HG02852 (cell line): Measurements from ENCODE around the gene CYP8B1.

Experiments
- ATAC-seq: cut with Tn5 transposase; IDR thresholded peaks from one replicate; pipeline ENCODE4 v1.9.1; 2021; ENCODE audit warnings: mild to moderate bottlenecking, moderate library complexity; ENCODE audit not compliant: unreplicated experiment

The CYP8B1 gene, protein sequence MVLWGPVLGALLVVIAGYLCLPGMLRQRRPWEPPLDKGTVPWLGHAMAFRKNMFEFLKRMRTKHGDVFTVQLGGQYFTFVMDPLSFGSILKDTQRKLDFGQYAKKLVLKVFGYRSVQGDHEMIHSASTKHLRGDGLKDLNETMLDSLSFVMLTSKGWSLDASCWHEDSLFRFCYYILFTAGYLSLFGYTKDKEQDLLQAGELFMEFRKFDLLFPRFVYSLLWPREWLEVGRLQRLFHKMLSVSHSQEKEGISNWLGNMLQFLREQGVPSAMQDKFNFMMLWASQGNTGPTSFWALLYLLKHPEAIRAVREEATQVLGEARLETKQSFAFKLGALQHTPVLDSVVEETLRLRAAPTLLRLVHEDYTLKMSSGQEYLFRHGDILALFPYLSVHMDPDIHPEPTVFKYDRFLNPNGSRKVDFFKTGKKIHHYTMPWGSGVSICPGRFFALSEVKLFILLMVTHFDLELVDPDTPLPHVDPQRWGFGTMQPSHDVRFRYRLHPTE

DNA sequence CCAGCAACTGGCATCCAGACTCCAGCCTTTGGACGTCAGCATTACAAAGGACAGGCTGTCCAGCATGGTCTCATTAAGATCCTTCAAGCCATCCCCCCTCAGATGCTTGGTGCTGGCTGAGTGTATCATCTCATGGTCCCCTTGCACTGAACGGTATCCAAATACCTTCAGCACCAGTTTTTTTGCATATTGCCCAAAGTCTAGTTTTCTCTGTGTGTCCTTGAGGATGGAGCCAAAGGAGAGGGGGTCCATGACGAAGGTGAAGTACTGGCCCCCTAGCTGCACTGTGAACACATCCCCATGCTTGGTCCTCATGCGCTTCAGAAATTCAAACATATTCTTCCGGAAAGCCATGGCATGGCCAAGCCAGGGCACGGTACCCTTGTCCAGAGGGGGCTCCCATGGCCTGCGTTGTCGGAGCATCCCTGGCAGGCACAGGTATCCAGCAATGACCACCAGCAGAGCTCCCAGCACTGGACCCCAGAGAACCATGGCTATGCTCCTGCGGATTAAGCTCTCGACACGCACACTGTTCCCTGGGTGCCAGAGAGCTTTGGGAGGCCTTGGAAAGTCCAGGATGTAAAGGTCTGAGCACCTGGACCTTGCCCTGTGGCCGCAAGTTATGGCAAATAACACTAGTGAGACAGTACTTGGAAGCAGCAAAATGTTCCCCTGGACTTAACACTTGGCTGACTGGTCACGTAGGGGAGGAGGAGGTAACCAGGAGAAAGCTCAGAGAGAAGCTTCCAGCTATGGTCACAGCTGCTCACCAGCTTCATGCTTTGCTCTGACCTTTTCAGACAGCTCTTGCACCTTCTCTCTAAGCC, at the start of gene CYP8B1:
CYP8B1 (minus strand) TSS at position 555 of the 827 bp plus-strand sequence; CDS start at position 492, 63 bp downstream.
- no peak for ATAC-seq

DNA sequence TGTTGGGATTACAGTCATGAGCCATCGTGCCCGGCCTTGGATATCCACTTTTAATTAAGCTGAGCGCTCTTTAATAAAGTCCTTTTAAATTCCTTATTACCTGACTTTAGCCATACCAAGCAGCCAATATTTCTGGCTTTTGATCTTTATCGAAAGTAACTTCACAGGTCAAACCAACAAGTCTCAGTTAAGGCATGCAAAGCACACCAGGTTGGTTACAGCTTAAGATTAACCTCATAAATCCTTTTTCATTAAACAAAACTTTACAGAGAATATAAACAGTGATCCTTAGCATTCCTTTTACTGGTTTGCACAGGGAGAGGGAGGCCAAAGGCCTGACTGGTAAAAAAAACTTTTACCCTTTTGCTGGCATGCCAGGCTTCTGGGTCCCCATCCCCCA, 47.9 kb upstream of the CYP8B1 start:
- no peak for ATAC-seq

DNA sequence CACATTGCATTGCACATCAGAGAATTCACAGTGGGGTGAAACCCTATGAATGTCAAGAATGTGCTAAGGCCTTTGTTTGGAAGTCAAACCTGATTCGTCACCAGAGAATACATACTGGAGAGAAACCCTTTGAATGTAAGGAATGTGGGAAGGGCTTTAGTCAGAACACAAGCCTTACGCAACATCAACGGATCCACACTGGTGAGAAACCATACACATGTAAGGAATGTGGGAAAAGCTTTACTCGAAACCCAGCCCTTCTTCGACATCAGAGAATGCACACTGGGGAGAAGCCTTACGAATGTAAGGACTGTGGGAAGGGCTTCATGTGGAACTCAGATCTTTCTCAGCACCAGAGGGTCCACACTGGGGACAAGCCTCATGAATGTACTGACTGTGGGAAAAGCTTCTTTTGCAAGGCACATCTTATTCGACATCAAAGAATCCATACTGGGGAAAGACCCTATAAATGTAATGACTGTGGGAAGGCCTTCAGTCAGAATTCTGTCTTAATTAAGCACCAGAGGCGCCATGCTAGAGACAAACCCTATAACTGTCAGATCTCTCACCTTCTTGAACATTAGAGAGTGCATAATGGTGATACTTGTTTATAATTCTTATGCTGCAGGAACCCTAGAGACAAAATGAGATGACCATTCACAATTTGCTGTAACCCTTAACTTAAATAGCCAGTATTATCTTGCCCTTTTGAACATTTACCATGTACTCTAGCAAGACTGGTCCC, 39.3 kb upstream of the CYP8B1 start:
- no peak for ATAC-seq

DNA sequence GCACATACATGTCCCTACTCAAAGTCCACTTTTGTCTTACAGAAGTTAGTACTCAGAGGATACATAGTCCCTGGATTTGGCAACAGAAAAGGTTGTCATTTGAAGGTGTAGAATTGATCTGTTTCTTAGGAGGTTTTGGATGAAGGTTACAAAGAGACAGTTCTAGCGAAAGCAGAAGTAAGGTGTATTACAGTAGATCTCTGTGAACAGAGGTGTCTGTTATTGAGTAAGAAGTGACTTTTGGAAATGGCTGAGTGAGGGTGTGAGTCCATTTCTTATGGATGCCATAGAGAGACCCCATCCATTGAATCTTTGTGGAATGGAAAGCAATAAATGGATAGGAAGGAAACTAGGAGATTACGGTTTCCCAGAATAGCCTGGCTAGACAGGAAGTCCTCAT, 35.9 kb upstream of the CYP8B1 start:
- ATAC-seq, result no peak

DNA sequence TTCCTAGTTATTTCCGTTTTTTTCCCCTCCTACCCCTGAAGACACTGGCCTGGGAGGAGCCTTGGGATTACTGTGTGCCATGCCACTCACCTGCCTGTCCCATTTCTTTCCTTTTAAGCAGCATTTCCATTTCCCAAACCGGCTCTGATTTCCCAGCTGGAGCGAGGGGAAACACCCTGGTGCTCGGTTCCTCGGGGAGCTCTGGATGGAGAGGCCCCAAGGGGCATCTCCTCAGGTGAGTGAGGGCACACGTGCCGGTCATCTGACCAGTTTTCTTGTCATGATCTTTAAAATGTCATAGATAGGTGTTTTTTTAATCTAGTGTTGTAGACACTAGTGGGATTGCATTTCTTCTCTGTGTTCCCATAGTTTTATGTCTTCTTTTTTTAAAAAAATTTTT, 33.0 kb upstream of the CYP8B1 start:
- no peak for ATAC-seq

DNA sequence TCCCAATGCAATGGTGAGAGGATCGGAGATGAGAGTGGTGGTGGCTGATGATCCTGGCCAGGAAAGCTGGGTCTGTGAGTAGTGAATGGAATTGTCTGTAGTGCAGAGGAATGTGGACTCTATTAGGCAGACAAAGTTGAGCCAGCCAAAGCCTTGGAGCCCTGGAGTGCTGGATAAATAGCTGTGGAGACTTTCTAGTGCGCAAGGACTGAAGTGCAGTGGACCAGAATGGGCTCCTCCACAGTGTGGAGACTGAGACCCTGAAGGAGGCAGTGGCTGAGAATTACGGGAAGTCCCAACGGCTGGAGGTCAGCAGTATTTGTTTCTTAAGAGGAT, 31.1 kb upstream of the CYP8B1 start:
- no peak for ATAC-seq

DNA sequence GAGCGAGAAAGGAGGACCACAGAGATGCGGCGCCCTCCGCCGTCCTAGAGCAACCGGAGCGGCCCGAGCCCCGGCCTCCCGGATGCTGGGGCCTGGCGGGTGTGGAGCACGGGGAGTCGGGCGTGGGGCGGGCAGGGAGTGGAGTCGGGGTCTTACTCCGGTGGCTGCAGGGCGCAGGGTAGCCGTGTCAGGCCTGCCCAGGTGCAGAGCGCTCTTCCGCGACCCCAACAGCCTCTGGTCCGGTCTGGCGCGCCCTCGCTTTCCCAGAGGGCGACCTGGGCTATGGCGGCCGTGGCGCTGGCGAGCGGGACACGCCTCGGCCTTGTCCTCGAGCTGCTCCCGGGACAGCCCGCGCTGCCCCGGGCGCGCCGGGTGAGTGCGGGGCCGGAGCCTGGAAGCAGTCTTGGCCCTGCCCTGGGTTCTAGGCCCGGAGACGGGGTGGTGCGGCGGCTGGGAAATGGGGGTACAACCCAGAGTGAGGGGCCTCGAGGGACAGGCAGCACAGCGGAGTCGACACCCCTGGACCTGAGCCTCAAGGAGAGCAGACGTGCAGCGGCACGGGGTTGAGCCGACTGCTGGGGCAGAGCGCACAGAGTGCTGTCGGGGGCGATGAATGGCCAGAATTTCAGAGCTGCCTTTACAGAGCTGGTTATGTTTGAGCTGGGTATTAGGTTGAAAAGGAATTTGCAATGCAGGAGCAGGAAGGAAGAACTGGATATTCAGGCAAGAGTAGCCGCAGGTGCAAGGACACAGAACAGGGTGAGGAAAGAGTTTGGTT, 30.6 kb upstream of the CYP8B1 start, which contains the start of gene ZNF662:
ZNF662 (plus strand) TSS at position 73 of the 778 bp plus-strand sequence. CDS start 1,973 bp downstream, outside the sequence.
- no peak for ATAC-seq

DNA sequence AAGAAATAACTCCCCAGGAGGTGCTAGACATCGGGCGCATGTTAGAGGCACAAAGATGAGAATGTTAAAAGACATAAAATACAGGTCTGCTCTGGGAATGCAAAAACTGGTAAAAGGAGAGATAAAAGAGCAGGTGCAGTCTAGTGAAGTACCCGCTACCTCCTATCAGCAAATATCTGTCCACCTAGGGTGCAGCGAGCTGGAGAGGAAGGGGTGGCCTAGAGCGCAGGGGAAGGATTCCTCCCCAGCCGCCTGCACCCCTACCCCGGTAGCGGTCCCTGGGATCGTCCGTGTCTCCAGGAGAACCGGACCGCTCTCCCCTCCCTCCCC, 30.0 kb upstream of the CYP8B1 start:
- ATAC-seq, result no peak

DNA sequence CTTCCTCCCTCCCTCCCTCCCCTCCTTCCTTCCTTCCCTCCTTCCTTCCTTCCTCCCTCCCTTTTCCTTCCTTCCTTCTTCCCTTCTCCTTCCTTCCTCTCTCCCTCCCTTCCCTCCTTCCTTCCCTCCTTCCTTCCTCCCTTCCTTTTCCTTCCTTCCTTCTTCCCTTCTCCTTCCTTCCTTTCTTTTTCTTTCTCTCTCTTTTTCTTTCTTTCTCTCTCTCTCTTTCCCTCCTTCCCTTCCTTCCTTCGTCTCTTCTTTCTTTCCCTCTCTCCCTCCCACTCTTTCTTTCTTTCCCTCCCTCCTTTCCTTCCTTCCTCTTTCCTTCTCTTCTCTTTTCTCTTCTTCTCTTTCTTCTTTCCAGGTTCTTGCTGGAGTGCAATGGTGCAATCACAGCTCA, 28.4 kb upstream of the CYP8B1 start:
- ATAC-seq, result no peak

DNA sequence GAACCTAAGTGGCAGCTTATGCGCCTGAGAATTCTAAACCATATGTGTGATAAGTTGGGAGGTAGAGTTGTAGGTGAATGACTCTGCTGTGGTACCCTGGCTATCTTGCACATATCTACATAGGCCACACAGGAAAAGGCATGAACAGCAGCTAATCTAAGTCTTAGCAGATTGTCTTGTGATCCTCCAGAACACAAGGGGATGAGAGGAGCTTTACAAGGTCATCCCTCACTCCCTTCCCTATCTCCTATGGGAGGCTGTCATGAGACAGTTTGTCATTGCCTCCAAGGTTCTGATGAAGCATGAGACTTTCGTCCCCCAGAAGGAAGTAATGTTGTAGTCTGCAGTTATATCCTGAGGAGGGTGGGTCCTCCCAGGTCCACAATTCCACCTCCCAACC, 26.6 kb upstream of the CYP8B1 start:
- ATAC-seq, result no peak

DNA sequence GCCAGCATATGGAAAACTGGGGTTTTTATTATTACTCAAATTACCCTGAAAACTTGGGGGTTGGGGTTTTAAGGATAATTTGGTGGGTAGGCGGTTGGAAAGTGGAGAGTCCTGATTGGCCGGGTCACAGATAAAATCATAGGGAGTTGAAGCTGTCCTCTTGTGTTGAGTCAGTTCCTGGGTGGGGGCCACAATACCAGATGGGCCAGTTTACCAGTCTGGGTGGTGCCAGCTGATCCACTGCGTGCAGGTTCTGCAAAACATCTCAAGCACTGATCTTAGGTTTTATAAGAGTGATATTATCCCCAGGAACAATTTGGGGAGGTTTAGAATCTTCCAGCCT, 25.4 kb upstream of the CYP8B1 start:
- ATAC-seq, result no peak

DNA sequence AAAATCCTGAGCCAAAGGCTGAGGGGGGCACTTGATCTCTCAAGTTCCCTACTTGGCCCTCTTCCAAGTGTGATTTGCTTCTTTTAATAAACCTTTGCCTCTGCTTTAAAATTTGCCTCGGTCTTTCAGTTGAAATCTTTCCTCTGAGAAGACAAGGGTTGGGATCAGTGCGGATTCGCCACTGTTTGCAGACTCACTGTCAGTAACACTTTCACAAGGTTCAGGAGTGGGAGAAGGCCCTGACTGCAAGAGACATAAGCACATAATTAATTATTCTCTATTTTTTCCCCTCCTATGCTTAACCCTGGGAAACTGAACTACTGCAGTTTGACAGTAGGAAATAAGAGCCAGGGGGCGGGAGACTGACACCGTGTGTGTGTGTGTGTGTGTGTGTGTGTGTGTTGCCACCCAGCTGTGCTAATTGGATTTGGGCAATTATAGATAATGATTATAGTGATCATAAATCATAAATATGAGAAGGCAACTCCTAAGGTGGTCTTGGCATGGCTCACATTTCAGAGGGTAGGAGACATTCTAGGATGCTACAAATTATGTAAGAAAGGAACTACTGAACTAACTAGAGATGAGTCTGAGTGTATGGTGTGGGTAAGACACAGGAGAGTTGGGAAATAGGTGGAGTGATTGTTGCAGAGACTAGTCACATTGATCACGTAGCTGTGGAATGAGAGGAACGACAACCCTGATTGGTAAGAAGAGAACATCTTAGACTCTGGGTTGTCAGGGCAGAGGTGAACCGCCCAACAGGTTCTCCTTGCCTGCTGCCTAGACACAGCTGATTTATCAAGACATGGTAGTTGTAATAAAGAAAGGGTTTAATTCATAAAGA, 24.8 kb upstream of the CYP8B1 start:
- no peak for ATAC-seq

DNA sequence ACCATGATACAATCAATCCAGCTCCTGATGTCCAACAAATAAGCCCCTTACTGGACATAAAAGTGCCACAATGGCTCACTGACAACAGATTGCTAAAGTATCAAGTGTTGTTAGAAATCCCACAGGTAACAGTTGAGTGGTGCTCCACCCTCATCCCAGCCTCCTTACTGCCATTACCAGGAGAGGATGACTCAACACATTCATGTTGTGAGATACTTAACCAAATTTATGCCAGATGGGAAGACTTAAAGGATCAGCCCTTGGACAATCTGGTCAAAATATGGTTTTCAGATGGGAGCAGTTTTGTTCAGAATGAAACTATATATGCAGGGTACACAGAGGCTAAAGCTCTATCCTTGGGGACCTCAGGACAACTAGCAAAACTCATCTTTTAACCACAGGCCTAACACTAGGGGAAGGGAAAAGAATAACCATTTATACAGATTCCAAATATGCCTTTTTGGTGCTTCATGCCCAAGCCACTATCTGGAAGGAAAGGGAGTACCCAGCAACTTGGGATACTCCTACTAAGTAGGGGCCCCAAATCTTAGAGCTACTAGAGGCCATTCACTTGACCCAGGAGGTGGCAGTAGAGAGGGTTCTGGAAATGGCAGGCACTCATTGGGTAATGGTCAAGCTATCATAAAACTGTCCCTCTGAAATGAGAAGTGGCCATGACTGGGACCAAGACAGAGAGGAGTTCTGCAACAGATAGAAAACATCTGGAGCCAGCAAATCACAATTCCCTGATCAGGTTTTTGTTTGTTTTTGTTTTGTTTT, 23.4 kb upstream of the CYP8B1 start:
- ATAC-seq, result no peak

DNA sequence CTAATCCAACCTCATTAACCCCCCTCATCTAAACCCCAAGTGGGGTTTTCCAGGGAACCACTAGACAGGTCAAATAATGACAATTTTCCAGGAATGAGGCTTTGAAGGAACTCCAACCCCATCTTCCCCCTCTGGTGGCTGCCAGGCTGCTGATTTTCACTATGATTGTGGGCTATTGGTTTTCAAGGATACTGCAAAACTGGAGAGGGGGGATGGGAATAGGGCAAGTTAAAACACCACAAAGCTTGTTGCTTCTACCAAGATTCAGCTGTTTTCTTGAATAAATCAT, 19.8 kb upstream of the CYP8B1 start:
- ATAC-seq, result no peak

DNA sequence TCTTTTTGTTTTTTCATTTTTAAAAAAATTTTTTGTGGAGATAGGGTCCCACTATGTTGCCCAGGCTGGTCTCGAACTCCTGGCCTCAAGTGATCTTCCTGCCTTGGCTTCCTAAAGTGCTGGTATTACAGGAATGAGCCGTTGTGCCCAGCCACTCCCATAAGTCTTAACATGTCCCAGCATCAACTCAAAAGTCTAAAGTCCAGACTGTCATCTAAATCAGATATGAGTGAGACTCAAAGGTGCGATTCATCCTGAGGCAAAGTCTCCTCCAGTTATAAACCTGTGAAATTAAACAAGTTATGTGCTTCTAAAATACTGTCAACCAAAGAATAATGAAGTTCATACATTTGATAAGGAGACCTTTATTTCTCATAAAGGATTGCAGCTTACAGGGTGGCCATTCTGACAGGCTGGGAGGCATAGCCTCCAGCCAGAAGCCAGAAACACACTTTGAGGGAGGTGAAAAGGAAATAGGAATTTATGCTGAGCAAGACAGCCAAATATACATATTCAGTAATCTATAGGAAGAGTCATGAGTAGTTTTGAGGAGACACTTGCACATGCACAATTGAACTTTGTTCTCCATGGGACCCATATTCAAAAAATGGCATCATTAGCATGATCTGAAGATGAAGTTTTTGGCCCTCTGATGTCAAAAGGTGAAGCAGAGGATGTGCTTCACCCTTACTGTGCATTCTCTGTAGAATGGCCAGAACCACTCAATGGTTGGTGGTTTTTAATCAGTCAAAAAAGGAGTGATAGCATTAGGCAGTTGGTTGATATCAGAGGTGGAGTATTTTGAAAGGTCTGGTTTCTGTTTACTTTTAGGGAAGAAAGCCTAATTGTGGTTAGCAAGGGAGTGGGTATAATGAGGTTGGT, 19.3 kb upstream of the CYP8B1 start:
- ATAC-seq, result no peak

DNA sequence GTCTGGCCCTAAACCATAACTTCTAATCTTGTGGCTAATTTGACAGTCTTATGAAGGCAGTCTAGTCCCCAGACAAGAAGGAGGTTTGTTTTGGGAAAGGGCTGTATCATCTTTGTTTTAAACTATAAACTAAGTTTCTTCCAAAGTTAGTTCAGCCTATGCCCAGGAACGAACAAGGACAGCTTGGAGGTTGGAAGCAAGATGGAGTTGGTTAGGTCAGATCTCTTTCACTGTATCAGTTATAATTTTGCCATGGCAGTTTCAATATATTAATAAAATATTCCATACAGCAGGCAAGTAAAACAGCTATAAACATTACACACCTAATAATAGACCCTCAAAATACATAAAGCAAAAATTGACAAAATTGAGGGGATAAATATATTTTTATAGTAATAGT, 17.1 kb upstream of the CYP8B1 start:
- ATAC-seq, result no peak

DNA sequence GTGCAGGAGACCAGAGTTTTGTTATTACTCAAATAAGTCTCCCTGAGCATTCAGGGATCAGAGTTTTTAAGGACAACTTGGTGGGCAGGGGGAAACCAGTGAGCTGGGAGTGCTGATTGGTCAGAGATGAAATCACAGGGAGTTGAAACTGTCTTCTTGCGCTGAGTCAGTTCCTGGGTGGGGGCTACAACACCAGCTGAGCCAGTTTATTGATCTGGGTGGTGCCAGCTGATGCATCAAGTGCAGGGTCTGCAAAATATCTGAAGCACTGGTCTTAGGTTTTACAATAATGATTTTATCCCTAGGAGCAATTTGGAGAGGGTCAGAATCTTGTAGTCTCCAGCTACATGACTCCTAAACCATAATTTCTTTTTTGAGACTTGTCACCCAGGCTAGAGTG, 16.5 kb upstream of the CYP8B1 start:
- ATAC-seq, result no peak

DNA sequence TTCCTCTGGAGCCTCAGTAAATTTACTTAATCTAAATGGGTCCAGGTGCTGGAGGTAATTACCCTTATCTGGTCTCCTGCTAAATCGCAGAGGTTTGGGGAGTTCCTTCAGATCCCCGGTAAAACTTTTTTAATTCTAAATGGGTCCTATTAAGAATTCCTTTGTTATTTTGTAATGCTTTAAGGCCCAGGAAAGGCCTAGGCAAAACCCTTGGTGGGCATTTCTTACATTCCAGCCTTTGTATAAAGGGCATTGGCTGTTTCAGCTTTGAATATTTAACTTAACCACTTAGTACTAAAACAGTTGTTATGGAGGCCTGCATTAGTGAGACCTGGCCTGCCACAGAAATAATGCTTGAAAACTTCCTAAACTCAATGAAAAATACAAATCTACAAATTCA, 15.4 kb upstream of the CYP8B1 start:
- ATAC-seq, result no peak
